NCI-H460 (cell line): ENCODE results near the gene ZNF511. TPM values are rescaled to one million over a fixed set of nuclear protein-coding genes. Genes with fewer than 3 reads are reported as not detected.

Experiments used
- DNase-seq: peaks from one replicate; pipeline ENCODE4 v3.0.0-alpha.2; 2016; ENCODE audit warnings: low read depth; ENCODE audit errors: extremely low read depth
- total RNA-seq: library from RNA; depleted of rRNA; stranded (reverse); fragments of >200 nt; shearing (Covaris generic); gene quantifications from 2 replicates; pipeline ENCODE4 v1.2.3, GENCODE V29; 2014

Gene ZNF511
- total RNA-seq, 1 experiment from 2014 or later = 50.4 TPM

DNA sequence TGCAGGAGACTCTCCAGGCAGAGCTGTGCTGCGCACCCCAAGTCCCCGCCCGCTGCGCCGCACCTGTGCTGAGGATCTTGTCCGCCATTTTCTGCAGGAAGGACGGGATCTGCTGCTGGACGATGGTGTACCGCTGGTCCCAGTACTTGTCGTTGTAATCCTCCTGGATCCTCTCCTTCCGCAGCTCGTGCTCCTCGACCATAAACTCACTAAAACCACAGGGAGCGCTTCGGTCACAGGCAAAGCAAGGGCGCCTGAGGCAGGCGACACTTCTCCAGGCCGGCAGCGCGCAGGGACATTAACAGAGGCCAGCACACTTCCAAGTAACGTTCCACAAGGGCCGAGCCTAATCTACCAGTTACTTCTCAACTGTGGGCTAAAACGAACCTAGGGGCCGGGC lies 19.0 kb upstream of the ZNF511 start:
- DNase-seq = no peak

DNA sequence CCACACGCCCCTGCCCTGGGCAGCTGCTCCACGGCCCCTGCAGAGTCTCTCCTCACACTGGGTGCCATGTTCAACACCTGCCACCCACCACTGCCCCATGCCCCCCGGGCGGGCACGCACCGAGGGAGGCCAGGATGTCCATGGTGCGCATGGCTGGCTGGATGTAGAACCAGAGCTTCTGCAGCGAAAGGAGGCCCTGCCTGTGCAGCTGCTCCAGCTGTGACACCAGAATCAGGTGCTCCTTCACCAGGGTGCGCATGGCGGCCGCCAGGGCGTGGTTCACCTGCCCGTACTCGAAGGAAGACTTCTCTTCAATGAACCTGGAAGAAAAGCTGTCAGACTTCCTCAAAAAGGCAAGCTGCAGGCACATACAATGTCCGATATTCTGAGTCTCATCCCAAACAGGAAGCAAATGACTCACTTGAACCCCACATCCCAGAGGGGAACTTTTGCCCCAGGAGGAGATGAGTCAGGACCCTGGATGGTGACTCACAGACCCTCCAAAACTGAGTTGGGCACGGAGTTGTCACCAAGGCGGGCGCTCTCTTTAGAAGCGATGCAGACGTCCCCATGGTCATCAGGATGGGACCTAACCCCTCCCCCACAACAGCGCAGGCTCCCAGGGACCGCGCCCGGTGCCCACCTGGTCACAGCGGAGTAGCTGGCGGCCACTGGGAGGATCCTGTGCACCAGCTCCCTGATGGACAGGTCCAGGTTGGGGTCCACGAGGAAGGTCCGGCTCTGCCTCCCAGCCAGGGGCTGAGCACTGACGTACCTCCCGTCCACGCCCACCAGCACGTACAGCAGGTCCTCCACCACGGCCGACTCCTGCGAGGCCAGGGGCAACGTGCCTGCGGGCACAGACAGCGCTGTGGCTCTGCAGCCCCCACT lies 15.6 kb upstream of the ZNF511 start:
- DNase-seq = no peak

DNA sequence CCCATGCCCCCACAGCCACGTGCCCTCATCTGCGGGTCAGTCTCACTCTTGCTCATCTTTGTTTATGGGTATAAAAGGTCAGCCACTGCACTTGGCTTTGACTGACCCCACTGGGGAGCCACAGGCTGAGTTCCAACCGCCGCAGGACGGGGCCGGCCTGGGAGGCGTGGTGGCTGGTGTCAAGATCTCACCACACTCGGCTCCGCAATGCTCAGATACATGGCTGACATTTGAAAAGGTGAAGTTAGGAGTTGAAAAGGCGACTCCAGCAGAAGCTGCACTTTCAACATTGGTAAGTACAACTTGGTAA lies 14.9 kb upstream of the ZNF511 start:
- no peak for DNase-seq

DNA sequence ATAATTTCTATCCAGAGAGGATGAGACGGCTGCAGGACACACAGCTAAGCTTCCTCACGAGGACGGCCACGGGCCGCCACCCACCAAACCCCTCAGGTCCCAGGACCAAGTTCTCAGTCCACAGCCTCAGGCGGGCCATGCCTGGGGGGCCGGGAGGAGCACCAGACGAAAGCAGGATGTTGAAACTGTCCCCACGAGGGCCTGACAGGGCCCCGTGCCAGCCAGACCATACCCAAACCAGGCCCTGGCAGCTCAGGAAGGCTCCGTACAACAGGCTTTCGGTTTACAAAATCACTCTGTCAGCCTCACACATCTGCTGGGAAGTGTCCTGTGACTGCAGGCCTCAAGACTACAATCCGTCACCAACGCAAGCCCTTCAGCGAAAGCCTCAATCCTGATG lies 14.5 kb upstream of the ZNF511 start:
- DNase-seq = no peak

DNA sequence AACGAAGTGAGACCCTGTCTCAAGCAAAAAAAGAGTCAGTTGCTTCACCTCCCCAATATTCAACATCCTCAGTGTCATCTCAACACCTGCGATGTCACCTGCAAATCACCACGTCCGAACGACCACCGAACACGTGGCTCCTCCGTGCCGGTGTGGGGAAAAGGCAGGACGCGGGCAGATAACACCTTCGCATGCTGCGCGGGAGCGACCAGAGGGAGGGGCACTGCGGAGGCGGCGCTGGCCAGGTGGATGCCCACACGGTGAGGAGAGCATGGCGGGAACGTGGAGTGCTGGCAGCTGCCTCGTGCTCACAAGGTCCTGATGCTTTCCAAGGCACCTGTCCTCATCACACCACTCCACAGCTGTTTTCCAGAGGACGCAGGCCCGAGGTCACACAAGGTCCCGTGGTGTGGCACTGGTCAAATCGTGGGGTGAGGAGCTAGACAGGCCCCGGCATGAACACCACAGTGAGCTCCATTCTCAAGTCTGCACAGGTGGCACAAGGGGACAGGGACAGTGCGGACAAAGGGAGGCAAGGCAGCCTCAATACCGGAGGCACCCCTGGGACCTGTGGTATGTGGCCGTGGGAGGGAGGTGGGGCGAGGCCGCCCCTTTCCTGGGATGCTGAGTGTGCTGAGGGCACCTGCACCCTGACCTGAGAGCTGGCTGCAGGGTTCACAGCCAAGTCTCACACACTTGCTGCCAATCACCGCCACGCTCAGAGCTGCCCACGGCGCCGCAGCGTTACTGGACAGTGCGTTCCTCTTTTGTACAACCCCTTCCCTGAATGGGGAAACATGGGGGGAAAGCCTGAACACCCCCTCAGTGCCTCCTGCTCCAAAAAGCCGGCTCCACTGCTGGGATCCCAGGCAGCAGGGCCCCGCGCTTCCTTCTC lies 13.0 kb upstream of the ZNF511 start:
- DNase-seq = no peak

DNA sequence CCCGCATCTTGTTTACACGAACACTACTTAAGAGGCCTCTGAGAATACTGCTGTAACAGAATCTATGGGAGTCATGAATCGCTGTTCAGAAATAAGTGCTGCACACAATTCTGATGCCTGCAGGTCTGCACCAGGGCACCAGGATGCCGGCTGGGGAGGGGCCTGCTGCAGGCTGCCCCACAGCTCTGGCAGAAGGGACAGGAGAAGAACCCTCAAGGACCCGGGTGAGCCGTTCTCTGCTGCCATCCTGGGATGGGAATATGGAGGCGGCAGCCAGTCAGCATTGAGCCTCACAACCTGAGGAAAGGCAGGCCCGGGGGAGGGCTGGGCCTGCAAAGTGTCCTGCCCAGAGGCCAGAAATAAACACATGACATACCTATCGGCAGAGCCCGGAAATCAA lies 11.2 kb upstream of the ZNF511 start:
- no peak for DNase-seq

DNA sequence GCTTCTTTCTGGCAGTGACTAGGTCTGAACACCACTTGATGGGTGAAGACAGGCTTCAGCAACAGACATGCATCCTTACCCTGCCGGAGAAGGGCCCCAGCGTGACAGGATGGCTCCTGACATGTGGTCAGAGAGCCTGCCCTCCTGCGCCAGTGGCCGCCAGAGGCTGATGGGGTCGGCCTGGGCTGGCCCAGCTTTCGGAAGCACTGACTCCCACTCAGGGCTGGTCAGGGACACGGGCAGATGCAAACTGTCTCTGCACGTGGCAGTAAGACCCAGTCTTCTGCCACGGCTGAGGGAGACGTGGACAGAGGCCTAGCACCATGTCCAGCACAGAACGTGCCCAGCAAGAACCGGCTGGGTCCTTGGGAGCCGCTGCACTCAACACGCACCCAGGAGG lies 10.2 kb upstream of the ZNF511 start:
- DNase-seq = no peak

DNA sequence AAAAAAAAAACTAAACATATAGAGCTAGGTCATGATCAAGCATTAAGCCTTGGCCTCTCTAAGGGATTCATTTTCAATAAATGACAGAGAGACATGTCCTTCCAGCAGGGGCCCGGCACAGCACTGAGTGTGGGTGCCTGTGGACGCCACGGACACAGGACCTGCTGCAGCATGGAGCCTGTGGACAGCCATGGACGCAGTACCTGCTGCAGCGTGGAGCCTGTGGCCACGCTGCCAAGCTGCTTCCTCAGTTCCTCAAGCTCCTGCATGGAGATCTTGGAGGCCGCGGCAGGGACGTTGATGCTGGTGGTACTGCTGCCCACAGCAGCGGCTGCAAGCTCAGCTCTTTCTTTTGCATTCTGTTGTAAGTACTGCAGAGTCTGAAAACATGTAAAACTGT lies 9.5 kb upstream of the ZNF511 start:
- DNase-seq = no peak

DNA sequence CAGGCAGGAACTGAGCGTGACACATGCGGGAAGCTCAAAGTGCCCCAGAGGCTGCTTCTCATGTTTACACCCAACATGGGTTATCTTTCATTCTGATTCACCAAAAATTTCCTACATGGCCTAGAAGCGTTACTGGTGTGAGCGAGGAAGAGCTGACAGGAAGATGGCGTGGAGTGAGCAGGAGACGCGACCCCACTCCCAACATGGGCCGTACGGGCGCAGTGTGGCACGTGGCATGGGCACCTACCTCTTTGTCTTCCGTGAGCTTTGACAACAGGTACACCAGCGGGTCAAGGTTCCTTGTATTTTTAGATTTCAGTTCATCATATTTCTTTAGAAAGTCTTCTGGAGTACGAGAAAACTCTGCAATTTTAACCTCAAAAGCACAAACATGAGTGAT lies 9.0 kb upstream of the ZNF511 start:
- no peak for DNase-seq

DNA sequence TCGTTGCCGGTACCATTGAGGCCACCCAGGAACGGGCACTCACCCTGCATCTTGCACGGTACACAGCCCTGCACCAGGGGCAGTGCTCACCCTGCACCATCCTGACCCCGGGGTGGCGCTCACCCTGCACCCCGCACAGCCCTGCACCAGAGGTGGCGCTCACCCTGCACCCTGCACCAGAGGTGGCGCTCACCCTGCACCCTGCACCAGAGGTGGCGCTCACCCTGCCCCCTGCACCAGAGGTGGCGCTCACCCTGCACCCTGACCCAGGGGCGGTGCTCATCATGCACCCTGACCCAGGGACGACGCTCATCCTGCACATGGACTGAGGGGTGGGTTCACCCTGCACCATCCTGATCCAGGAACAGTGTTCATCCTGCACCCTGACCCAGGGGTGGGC lies 6.5 kb upstream of the ZNF511 start:
- no peak for DNase-seq

DNA sequence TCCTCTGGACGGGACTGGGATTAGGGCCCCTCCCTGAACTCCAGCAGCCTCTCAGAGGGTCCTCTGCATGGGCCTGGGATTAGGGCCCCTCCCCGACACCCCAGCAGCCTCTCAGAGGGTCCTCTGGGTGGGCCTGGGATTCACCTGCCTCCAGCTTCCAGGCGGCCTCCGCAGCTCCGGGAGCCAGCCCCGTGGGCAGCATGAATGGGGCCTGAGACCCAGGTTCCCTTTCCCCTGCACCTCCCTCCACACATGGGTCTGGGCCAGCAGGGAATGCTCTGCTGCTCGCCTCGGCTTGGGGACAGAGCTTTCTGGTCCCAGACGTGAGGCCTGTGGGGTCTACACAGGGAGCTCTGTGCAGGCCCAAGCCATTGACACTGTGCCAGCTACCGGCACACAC lies 5.5 kb upstream of the ZNF511 start:
- DNase-seq = no peak

DNA sequence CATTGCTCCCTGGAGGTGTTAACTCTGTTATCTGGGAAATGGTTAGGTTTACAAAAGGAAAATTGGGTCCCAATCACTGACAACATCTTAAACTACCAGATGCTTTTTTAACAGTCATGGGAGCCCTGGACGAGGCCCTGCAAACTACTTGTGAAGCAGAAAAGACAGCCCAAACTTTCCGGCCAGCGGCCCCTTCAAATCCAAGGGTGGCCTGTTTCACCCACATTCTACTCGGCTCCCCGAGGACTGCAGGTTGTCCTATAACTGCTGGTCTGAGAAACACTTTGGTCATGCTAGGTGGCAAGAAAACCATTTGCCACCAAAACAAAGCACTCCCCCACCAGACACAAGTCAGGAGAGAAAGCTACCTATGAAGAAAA lies 2.6 kb upstream of the ZNF511 start:
- DNase-seq = no peak

DNA sequence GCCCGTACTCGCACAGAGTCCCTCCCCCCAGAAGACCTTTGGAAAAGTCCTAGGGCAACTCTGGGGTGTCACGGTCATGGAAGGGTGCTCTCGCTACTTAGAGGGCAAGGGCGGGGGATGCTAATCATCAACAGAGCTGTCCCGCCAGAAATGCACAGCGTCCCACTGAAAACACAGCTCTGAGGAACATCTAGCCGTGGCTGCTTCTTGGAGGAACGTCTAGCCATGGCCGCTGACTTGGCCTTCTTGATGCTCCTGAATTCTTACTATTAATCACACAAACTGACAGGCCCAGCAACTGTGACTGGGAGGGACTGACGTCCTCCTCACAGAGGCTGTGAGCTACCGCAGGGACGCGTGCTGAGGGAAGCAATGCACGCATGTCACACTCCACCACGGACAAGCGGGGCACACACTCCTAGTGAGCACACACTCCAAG lies 1.8 kb upstream of the ZNF511 start:
- no peak for DNase-seq

DNA sequence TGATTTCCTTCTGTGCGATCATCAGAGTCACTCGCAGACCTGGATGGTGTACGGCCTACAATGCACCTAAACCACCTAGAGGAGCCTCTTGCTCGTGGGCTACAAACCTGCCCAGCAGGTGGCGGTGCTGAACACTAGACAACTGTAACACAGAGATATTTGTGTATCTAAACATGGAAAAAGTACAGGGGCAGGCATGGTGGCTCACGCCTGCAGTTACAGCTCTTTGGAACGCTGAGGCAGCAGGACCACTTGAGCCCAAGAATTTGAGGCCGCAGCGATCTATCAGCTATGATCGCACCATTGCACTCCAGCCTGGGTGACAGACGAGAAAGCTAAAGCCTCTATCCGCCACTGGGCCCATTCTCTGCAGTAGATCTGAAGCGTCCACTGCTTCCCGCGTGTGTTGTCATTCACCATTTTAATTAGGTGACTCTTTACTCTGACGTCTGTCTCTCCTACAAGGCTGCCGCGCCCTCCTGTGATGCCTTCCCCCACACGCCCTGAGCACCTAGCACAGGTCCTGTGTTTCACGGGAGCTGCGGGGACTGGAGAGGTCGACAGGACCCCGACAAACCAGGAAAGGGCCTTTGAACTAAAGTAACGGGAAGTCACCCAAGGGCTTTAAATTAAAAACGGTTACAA lies 816 bp upstream of the ZNF511 start:
- peak; percentile 59 for DNase-seq

DNA sequence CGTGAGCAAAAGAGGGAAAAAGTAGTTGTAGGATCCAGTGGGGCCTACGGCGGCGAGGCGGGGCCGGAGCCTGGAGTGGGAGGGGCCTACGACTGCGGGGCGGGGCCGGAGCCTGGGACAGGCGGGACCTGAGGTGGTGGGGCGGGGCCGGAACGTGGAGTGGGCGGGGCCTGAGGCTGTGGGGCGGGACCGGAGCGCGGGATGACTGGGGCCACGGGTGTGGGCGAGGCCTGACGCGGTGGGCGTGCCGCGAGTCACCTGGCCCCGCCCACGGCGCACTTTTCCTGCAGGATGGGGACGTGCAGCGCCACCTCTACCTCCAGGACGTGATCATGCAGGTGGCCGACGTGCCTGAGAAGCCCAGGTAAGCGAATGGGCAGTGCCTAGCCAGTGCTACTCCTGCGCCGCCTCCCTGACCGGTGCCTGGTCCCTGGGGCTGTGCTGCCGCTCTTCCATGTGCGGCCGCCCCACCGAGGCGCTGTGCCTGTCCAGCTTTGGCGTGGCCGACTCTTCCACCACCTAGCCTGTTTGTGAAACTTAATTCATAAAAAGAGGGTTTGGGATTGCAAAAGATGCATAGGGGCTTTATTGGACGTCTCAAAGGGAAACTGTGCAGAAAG lies 496 bp downstream of the ZNF511 start:
- DNase-seq = peak; percentile 91

DNA sequence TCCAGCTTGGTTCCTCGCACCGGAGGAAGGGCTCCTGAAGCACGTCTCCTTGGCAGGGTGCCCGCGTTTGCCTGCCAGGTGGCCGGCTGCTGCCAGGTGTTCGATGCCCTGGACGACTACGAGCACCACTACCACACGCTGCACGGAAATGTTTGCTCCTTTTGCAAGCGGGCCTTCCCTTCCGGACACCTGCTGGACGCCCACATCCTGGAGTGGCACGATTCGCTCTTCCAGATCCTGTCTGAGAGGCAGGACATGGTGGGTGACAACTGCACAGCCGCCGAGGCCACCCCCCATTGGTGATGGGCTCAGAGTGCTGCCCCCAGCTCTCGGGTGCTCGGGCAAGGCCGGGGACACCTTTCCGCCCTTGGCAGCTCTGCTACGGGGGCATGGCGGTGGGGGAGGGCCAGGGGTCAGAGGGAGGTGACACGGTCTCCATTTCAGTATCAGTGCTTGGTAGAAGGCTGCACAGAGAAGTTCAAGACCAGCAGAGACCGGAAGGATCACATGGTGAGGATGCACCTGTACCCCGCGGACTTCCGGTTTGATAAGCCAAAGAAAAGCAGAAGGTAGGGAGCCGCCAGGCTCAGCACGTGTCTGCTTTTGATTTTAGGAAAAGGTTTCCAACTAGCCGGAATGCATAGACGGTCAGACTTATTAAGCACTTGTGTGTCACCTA lies 1.1 kb downstream of the ZNF511 start:
- DNase-seq = no peak

DNA sequence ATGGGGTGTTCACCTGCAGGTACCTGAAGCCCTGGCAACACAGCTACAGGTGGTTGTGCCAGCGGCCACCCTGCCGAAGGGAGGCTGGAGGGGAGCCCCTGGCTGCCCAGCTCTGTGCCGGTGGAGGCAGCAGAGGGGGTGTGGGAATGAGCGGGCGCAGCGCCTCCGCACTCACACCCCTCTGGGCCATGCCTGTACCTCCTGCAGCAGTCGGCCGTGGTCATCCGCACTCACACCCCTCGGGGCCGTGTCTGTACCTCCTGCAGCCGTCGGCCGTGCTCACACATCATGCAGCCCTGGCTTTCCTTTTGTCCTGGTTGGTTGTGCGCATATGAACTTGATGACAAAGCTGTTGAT lies 1.7 kb downstream of the ZNF511 start:
- DNase-seq = no peak

DNA sequence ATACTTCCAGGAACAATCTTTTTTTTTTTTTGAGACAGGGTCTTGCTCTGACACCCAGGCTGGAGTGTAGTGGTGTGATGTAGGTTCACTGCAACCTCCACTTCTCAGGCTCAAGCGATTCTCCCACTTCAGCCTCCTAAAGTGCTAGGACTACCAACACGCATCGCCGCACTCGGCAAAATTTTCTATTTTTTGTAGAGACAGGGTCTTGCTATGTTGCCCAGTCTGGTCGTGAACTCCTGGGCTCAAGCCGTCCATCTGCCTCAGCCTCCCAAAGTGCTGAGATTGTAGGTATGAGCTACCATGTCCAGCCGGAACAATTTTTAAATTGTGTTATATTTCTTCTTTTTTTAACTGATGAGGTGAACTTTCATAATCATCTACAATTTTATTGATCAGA lies 2.1 kb downstream of the ZNF511 start:
- DNase-seq = no peak

DNA sequence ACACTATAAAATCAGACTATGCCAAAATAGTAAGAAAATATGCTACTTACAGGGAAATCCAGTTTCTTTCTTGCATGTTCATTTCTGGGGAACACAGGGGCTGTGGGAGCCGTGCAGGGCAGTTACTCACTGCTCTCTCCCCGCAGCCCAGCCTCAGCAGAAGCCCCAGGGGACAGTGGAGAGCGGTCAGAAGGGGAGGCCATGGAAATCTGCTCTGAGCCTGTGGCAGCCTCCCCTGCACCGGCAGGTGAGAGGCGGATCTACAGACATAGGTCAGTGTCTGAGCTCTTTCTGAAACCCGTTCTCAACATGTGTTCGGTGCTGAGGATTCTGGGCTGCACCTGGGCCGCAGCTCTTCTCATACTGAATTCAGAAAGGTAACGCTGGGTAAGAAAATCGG lies 2.9 kb downstream of the ZNF511 start:
- no peak for DNase-seq

DNA sequence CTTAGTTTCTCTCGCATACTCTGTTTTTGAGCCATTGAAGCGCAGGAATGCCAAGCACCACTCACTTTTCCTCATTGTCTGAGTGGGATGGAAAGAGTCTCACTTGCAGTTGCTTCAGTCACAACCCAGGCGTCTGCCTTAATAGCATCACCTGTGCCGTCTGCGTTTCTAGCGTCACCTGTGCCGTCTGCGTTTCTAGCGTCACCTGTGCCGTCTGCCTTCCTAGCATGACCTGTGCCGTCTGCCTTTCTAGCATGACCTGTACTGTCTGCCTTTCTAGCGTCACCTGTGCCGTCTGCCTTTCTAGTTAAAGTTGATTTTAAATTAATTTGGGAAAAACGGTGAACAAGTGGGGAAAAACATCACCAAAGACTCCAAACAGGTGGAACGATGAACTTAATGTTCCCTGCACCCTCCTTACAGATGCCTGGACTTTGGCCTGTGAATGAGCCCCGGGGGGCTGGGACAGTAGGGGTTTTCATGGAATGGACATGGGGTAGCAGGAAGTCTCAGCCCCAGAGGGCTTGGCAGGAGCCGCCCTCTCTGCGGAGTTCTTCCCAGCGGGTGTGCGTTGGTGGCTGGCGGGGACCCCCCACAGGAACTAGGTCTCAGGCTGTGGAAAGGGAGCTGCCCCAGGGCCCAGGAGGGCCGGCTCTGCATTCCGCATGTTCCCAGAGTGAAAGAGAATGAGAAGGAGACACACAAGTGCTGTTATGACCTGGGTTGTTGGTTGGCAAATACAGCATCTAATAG lies 3.5 kb downstream of the ZNF511 start:
- no peak for DNase-seq
